Endothelial cell of umbilical vein (primary cell): Measurements from ENCODE around the gene SEPTIN10.

Source experiments
- CTCF ChIP-seq, 2 donors: IDR thresholded peaks; 1 replicate in 1 of 2; 2 replicates in 1 of 2; pipeline ENCODE4 v1.5.1; 2011; ENCODE audit warnings: low read length in 2 of 2, mild to moderate bottlenecking in 2 of 2, moderate library complexity in 2 of 2, control low read depth in 1 of 2, inconsistent platforms in 1 of 2, low read depth in 1 of 2; ENCODE audit not compliant: insufficient read depth in 1 of 2; ENCODE audit errors: extremely low read depth in 1 of 2
- EZH2 ChIP-seq: IDR thresholded peaks from 2 replicates; pipeline ENCODE4 v1.6.1; 2012; ENCODE audit warnings: borderline replicate concordance, low read depth, mild to moderate bottlenecking, moderate library complexity, low read length, inconsistent platforms; ENCODE audit not compliant: severe bottlenecking
- FOS ChIP-seq: IDR thresholded peaks from 2 replicates; pipeline ENCODE4 v1.6.1; 2011; ENCODE audit warnings: mild to moderate bottlenecking, low read length, moderate library complexity, borderline replicate concordance; ENCODE audit not compliant: insufficient read depth
- JUN ChIP-seq: IDR thresholded peaks from 2 replicates; pipeline ENCODE4 v1.6.1; 2011; ENCODE audit warnings: borderline replicate concordance, low read depth; ENCODE audit not compliant: insufficient read length, insufficient read depth
- MYC ChIP-seq: IDR thresholded peaks from one replicate; pipeline ENCODE4 v1.6.1; 2011; ENCODE audit warnings: mild to moderate bottlenecking, low read depth, low read length
- POLR2A ChIP-seq: IDR thresholded peaks from 2 replicates; pipeline ENCODE4 v1.6.1; 2012; ENCODE audit warnings: low read depth, mild to moderate bottlenecking, control low read depth, low read length
- POLR2AphosphoS5 ChIP-seq: IDR thresholded peaks from 2 replicates; pipeline ENCODE4 v1.6.1; 2012; ENCODE audit warnings: low read depth, mild to moderate bottlenecking, control low read depth, low read length, moderate library complexity; ENCODE audit not compliant: insufficient read depth

GRCh38 chr2:109607766-109608165 is 6.0 kb downstream of the SEPTIN10 start:
- TF ChIP-seq POLR2A (no peak), POLR2AphosphoS5 (no peak), JUN (no peak), CTCF (IDR thresholded peaks at IDR 0.05; ENCODE audit: extremely low read depth in 1 of 2, insufficient read depth in 1 of 2, low read depth in 1 of 2, low read length in 2 of 2) (no peak), FOS (peak; percentile 27), MYC (no peak), EZH2 (no peak)
